HG02840 (cell line): Measurements from ENCODE around the gene GNB1.

Experiments used
- ATAC-seq: cut with Tn5 transposase; IDR thresholded peaks from one replicate; pipeline ENCODE4 v1.9.1; 2021; ENCODE audit warnings: mild to moderate bottlenecking, moderate library complexity, moderate number of reproducible peaks; ENCODE audit not compliant: unreplicated experiment, low FRiP score

GNB1 gene

DNA sequence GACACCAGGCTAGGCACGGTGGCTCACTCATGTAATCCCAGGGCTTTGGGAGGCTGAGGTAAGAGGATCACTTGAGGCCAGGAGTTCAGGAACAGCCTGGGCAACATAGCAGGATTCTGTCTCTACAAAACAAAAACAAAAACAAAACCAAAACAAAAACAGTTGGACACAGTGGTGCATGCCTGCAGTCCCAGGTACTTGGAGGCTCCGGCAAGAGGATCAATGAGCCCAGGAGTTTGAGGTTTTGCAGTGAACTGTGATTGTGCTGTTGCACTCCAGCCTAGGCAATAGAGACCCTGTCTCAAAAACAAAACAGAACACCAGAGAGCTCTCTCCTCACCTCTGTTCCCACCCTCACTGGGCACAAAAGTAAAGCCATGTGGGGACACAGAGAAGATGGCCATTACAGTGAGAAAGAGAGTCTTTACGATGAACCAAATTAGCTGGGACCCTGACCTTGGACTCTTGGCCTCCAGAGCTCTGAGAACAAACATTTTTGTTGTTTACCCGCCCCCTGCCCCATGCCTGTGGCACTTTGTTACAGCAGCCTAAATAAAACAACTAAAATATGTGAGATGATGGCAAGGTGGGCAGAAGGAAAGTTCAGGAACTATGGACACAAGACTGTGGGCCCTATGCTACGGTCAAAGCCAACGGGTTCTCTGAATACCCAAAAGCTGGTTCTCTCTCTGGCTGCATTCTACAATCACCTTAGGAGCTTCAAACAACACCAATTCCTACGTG, 122.5 kb downstream of the GNB1 start:
- no peak for ATAC-seq

DNA sequence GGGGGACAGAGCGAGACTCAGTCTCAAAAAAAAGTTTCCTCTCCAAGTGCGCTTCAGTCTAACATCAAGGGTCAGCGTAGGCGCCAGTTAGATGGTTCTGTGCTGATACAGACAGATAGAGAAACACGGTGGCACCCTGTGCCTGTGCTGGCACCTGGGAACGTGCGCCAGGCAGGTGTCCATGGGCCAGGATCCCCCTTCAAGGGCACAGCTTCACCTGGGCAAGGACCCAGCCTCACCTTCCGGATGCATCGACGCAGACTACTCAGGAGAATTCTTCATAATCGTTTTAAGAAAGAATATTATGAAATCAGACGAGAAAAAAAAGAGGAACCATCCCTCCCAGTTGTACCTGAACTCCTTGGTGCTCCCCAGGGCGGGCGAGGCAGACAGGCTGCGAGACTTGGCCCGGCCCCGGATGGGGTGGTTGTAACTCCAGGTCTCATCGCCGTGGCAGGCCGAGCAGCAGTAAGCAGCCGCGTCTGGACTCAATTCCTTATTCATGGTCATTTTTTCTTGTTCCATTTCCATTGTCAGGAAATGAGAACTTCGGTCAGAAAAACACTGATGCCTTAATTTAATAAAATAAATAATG, 125.9 kb downstream of the GNB1 start:
- no peak for ATAC-seq

DNA sequence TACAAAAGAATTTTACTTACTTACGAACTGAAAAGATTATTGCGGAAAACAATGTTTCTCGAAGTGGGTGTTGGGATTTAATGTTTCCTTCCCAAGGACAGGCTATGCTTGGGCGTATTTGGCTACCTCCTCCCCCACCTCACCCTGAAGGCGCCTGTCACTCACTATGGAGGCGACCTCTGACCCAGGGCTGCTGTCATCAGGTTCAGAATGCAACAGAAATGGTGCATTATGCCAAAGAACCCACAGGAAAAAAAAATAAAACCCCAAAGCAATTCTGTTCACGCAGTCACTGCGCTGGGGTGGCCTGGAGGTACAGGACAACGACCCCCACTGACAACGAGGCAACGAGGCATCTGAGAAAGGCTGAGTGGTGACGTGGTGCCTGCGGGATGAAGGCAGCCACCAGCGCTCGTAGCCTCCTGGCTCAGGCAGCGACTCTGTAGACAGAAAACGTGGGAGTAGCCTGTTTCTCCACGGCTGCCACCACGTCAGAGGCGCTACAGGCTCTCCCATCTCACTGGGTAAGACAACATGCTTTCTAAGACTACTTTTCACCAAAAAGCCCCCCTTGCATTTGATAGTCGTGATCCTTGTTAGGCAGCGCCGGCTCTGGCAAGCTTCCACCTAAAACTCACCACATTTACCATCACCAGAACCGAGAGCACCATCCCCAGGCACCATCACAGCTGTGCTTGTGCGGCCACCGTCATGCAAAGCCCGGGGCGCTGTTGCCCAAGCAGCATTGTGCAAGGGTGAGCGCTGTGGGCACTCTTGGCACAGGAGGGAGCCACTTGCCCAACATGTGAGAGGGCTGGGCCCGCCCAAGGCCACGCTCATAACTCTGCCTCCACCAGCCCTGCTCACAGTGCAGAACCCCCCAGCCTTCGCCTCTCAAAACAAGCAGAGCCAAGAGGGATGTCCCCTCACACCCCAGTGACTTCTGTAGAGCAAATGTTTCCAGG, 126.9 kb downstream of the GNB1 start:
- ATAC-seq: no peak

DNA sequence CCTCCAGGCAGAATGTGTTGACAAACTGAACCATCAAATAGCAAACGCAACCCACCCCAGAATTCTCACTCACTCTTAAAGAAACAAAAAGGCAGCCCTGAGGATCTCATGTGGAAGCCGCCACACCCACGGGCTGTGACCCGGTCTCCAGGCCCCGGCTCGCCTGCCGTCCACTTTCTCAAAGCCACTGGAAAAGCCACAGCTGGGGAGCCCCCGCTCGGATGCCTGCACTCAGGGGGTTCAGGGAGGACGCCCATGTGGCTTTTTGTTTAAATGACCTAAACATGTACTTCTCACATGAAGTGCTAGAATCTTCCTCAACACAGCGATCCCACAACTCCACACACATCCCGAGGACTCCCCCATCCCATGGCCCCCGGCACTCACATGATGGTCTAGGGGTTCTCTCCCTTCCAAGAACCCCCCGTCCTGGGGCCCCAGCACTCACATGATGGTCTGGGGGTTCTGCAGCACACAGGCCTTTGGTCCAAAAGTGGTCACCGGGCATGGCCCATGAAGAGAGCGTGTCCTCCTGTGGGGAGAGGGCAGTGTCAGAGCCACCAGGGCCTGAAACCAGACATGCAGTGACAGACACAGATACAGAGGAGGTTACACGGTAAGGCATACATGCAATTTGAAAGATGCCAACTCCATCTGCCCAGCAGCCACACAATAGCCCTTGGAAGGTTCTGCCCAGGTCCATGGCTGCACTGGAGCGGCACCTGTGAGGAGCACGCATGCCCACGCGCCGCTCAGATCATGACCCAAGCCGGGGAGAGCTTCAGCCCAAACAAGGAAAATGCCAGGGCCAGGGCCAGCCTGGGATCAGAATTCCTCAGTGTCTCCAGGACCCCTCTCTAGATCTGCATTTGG, 129.1 kb downstream of the GNB1 start:
- no peak for ATAC-seq

DNA sequence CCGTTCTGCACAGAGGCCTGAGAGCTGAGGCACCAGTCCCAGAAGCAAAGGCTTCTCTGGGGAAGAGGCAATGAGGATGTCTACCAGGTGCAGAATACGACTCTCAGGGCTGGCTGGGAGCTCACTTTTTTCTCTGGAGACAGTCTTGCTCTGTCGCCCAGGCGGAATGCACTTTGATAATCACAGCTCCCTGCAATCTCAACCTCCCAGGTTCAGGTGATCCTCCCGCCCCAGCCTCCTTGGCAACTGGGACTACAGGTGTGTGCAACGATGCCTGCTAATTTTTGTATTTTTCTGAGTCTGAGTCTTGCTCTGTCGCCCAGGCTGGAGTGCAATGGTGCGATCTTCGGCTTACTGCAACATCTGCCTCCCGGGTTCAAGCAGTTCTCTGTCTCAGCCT, 130.2 kb downstream of the GNB1 start:
- ATAC-seq: no peak

DNA sequence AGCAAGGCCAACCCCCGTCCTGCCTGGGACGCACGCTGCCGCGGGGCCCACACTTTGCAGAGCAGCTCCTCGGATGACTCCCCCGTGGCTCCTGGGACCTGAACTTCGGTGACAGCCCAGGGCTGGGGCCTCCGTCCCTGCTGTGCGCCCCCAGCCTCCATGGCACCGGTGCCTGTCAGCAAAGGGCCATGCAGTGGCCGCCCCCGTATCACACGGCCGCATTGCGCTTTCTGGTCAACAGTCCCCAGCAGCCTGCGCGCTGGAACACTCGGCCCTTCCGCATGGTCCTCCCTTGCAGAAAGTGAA, 130.6 kb downstream of the GNB1 start:
- ATAC-seq: no peak

DNA sequence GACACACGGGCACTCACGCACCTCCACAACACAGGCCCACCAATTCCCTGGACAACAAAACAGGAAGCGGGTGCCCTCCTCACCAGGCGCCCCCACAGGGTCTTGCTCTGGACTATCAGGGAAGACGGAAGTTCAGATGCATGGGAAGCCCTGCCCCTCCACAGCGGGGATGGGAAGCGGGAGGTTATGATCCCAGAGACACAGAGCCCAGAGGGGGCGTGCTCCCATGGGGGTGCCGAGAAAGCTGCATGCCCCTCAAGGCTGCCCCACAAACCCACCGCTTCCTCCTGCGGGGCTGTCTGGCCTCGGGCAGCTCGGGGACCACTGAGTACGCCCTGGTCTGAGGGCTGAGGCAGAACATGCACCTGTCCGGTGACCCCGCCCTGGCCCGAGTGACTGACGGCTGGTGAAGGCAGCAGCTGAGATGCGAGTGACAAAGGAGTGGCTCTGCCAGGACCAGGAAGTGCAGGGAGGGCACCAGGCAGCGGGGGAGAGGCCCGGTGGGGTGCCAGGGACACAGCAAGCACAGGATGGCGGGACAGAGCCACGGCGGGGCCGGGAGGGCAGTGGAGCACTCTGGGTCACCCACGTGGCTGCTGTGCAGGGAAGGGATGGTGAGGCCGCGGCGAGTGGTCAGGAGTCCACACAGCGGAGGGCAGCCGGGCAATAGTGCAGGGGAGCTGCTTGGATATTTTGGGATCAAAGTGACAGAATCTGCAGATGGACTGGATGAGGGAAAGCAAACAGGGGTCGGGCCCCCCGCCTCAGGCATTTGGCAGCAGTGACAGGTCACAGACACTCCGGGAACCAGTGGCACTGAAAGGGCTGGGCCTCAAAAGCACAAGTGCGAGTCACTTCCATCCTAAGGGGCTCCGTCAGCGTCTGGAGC, 131.2 kb downstream of the GNB1 start:
- ATAC-seq: no peak

DNA sequence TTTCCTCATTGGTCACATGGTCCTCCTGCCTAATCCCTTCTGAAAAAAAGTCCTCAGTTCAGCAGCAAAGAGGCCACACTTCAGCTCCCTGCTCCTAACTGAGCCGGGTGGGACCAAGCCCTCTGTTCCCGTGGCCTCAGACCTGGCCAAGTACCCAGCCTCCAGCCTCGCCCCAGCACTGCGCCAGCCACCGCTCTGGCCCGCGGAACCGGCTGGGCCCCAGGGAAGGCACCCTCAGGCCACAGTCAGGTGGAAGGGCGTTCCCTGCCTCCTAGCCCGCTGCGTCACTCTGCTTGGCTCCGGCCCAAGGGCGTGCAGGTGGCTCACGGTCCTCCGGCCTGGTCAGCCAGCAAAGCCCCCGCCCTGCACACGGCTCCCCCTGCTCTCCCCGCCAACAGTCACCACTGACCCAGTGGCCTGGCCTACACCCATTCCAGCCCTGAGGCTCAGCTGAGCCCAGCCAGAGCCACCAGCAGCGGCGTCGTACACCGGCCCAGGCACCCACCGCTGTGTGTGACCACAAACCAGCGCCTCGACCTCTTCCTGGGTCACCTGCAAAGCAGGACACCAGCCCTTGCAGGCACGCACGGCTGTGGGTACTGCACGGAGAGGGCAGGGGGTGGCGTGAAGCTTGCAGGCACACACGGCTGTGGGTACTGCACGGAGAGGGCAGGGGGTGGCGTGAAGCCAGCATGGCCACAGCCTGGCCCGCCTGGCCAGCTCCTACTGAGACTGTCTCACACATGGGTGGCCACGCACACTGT, 132.0 kb downstream of the GNB1 start:
- ATAC-seq: no peak

DNA sequence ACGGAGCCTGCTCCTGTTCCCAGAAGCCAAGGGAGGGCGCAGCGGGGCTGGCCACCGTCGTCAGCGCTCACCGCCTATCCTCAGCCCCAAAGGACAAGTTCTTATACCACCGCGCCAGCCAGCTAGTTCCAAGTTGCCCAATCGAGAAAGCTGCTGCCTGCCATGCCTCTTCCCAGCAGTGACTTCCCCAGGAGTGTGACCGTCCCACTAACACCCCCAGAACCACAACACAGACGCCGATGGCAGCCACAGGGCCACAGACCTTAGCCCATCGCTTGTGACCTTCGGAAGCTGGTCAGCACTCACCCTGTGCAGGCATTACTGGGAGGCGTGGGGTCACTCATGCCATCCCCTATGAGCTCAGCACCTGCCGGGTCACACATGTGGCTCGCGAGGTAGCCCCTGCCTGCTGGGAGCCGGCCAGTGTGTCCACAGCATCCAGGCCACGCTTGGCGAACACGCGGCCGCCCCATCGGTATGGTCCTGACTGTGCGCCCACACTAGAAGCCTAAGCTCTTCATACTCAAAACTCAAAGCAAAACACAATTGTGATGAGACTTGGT, 132.7 kb downstream of the GNB1 start:
- ATAC-seq: no peak

DNA sequence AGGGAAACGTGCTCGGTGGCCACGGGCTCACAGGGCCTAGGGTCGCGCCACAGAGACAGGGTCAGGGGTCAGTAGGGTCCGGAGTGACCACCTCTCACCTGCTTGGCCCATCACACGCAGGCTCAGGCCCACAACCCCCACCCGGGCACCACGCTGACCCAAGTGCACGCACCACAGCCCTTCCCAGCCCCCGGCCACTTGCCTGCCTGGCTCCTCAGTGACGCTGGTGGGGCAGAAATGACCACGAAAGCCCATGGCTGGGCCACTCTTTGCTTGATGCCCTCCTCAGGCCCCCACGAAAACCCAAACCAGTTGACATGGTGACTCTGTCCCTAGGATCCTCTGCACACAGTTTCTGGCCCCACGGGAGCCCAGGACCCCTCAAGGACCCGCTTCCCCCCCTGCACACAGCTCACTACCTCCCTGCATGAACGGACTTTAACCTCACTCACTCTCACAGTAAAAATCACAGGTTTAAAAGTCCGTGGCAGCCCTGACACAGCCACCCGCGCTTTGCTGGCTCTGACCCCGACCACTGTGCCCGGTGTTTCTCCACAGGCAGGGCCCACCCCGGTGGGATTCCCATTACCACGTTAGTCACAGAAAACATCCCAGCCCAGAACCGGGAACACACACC, 133.3 kb downstream of the GNB1 start:
- ATAC-seq: no peak

DNA sequence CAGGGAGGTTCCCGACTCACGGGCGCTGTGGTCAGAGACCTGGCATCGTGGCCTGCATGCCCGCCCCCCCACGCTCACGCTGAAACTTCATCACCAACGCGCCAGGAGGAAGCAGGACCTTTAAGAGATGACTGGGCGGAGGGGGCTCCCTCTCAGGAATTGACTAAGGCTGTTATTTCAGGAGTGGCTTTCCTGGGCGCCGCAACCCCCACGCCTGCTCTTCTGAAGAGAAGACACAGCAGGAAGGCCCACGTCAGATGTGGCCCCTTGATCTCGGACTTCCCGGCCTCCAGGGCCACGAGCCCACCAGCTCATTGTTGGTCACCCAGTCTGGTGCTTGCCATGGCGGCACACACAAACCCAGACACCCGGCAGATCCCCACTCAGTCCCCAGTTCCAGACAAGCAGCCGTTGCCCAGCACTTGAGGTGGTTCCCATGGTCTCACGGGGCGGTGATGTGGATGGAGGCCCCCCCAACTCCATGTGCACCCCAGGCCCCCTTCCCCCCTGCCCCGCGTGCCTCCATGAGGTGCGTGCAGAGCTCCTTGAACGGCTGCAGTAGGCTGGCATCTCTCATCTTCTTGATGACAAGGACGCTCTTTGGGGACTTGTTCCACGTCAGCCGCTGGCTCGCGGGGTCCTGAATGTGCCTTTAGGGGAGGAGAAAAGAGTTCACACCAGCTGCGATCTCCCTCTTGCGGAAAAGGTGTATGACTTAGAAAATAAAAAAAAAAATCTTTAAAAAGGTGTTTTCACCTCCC, 134.0 kb downstream of the GNB1 start:
- ATAC-seq: no peak

DNA sequence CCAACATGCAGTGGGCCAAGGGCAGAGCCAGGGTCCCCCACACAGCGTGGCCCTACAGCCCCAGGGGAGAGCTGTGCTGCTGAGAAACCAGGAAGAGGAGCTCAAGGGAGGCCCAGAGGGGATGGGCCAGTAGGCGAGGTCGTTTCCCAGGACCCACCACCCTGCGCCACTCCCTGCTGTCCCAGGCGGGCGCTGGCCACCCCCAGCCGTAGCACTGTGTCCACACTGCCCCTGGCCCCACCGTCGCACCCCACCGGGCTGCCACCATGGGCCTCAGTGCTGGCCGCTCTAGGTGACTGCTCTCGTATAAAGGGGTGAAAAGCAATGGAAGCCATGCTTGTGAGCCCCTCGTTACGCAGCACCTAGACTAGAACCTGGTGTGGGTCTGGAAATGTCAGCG, 135.0 kb downstream of the GNB1 start:
- ATAC-seq: no peak

DNA sequence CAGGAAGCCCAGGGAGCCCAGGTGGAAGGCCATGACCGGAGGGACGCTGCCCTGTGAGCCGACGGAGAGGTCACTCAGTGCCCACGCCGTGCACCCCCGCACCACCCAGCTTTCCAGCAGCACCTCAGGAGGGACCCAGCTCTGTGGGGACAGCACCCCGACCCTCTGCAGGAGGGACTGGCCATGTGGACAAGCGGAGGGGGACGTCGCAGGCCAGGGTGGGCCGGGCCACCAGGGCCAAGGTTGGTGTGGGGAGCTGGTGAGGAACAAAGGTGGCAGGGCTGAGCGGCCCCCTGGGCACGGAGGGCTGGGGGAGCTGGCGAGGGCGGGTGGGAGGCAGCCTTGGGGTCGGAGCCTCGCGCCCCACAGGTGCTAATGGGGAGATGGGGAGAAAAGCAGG, 135.5 kb downstream of the GNB1 start:
- no peak for ATAC-seq

DNA sequence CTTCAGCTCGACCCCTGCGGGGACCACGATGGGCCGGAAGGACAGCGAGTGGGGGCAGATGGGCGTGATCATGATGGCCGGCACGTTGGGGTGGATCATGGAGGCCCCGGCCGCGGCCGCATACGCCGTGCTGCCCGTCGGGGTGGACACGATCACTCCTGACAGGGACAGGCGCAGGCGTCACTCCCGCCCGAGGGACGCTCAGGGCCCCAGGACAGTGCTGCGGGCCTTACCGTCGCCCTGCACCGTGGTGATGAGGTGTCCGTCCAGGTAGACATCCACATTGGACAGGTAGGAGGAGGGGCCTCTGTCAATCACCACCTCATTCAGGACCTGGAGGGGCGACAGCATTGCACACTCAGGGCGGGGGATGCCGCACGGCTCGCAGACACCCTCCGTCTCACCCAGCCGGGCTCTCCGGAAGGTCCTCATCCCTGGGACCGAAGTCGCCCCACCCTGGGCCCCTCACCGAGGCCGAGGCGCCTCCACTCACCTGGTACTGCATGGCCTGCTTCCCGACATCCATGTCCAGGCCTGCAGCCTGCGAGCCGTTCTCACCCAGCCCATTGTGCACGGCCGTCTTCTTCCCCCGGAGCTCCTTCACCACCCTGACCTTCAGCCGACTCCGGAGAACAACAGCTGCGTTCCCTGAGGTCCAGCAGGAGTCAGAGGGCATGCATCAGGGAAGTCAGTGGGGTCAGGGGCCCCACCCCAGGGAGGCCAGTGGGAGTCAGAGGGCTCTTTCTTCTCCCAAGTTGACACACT, 136.7 kb downstream of the GNB1 start:
- no peak for ATAC-seq

DNA sequence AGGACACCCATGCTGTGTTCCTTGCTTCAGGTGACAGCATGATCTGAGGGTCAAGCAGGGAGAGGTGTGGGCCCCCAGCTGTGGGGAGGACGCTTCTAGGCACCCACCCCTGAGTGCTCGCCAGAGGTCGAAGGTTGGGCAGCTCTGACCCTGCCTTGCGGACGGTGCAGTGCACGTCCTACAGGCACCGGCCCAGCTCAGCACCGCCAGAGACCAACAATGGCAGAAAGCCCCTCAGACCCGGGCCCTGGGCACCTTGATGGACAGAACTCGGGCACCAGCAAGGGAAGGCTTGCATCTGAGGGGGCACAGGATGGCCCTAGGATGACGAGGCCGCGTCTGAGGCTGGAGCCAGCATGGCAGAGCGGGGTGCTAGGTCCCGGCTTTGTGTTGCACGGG, 137.3 kb downstream of the GNB1 start:
- no peak for ATAC-seq
